Measurements from ENCODE around the gene MRPL32.

DNA sequence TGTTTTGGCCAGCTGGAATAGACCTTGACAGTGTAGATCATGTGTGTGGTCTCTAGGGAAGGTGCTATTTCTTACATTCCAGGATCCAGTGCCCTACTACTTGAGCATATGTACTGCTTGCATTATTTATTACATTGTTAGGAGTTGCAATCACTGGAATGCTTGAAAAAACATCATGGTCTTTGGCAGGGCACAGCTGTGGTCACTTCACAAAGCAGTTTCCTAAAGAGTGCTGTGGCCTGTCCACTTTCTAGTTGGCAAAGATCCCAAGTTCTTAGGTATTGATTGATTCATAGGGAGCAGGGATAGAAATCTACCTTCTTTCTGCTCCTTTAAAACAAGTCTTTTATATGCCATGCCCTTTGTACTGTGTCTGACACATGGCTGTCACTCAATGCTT lies 24.9 kb upstream of the MRPL32 start:
- TF ChIP-seq CTCF (IDR thresholded peaks at IDR 0.05): no peak
- no peak for TF ChIP-seq POLR2A (IDR thresholded peaks at IDR 0.05)

All from ovary (tissue), 3 donors.